ENCODE measurements around the gene ICOS.

GRCh38 chr2:203900253-203900652 lies 36.3 kb upstream of the ICOS start:
- TF ChIP-seq, protein P1, sequence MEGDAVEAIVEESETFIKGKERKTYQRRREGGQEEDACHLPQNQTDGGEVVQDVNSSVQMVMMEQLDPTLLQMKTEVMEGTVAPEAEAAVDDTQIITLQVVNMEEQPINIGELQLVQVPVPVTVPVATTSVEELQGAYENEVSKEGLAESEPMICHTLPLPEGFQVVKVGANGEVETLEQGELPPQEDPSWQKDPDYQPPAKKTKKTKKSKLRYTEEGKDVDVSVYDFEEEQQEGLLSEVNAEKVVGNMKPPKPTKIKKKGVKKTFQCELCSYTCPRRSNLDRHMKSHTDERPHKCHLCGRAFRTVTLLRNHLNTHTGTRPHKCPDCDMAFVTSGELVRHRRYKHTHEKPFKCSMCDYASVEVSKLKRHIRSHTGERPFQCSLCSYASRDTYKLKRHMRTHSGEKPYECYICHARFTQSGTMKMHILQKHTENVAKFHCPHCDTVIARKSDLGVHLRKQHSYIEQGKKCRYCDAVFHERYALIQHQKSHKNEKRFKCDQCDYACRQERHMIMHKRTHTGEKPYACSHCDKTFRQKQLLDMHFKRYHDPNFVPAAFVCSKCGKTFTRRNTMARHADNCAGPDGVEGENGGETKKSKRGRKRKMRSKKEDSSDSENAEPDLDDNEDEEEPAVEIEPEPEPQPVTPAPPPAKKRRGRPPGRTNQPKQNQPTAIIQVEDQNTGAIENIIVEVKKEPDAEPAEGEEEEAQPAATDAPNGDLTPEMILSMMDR (IDR thresholded peaks at IDR 0.05), result no peak
- TF ChIP-seq, protein P2, sequence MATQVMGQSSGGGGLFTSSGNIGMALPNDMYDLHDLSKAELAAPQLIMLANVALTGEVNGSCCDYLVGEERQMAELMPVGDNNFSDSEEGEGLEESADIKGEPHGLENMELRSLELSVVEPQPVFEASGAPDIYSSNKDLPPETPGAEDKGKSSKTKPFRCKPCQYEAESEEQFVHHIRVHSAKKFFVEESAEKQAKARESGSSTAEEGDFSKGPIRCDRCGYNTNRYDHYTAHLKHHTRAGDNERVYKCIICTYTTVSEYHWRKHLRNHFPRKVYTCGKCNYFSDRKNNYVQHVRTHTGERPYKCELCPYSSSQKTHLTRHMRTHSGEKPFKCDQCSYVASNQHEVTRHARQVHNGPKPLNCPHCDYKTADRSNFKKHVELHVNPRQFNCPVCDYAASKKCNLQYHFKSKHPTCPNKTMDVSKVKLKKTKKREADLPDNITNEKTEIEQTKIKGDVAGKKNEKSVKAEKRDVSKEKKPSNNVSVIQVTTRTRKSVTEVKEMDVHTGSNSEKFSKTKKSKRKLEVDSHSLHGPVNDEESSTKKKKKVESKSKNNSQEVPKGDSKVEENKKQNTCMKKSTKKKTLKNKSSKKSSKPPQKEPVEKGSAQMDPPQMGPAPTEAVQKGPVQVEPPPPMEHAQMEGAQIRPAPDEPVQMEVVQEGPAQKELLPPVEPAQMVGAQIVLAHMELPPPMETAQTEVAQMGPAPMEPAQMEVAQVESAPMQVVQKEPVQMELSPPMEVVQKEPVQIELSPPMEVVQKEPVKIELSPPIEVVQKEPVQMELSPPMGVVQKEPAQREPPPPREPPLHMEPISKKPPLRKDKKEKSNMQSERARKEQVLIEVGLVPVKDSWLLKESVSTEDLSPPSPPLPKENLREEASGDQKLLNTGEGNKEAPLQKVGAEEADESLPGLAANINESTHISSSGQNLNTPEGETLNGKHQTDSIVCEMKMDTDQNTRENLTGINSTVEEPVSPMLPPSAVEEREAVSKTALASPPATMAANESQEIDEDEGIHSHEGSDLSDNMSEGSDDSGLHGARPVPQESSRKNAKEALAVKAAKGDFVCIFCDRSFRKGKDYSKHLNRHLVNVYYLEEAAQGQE (IDR thresholded peaks at IDR 0.05; ENCODE audit: insufficient read depth in 1 of 2, low read depth in 2 of 2, low read length in 1 of 2), result no peak
- no peak for TF ChIP-seq TCF7L2 (IDR thresholded peaks at IDR 0.05; ENCODE audit: low read depth, low read length)
